ENCODE results near the gene TNFRSF18. TPM values are rescaled to one million over a fixed set of nuclear protein-coding genes. Genes with fewer than 3 reads are reported as not detected.

Gene TNFRSF18
- total and polyA plus RNA-seq, 2 experiments from 2014 or later: 1.1 to 1.5 TPM

- no peak overlapping the region for H3K4me2 ChIP-seq
- H3K36me3 Mint-ChIP-seq (ENCODE audit: low read depth): no peaks in the 10 kb centered on the region
These were observed 1.2 kb downstream of the TNFRSF18 start for GRCh38 chr1:1204998-1205768.

More at GRCh38 chr1:1204998-1205768, 1.2 kb downstream of the TNFRSF18 start:
- Histone ChIP-seq H3F3A (replicated peaks; ENCODE audit: low read depth) (no peaks in the 10 kb centered on the region), H3K27ac (ENCODE audit: low read depth) (no peak overlapping the region), H3K4me1 (ENCODE audit: insufficient read depth) (no peaks in the 10 kb centered on the region), H3K9me2 (ENCODE audit: insufficient read depth) (no peaks in the 10 kb centered on the region), H3K4me3 (no peak overlapping the region), H3K36me3 (ENCODE audit: insufficient read depth) (no peaks in the 10 kb centered on the region), H2AFZ (no peak overlapping the region; the same call in 1 of the 2 replicates), H3K79me2 (replicated peaks; ENCODE audit: insufficient read depth) (no peaks in the 10 kb centered on the region), H4K20me1 (replicated peaks; ENCODE audit: insufficient read depth) (no peaks in the 10 kb centered on the region), H3K27me3 (ENCODE audit: insufficient read depth) (peaks cover 13% of the 10 kb centered on the region; the same call in 1 of the 2 replicates)
- Mint-ChIP-seq H3K27ac (no peak overlapping the region), H3K4me3 (no peak overlapping the region), H3K27me3 (ENCODE audit: insufficient read depth, low read depth, poor library complexity) (peaks cover 10% of the 10 kb centered on the region), H3K9me3 (no peaks in the 10 kb centered on the region; the same call in 2 of the 3 replicates), H3K4me1 (no peaks in the 10 kb centered on the region; the same call in 2 of the 3 replicates)
- TF ChIP-seq ZNF462 (CRISPR knock-in tag; IDR thresholded peaks at IDR 0.05) (no peak), JUNB (IDR thresholded peaks at IDR 0.05; ENCODE audit: unreplicated experiment) (no peak), POLR2AphosphoS5 (IDR thresholded peaks at IDR 0.05; ENCODE audit: low read depth) (no peak), ZNF114 (CRISPR knock-in tag; IDR thresholded peaks at IDR 0.05) (no peak), ETS1 (IDR thresholded peaks at IDR 0.05) (no peak), REST (IDR thresholded peaks at IDR 0.05; ENCODE audit: unreplicated experiment) (no peak), CREB1 (CRISPR knock-in tag; IDR thresholded peaks at IDR 0.05; ENCODE audit: low read depth) (no peak)
- DNase-seq (ENCODE audit: low spot score) (no peak), ATAC-seq (no peak)
